GM12875 (cell line): Measurements from ENCODE around the gene LYRM4.

Experiments
- H3K4me3 ChIP-seq: one replicate; pipeline ENCODE4 v1.5.1; 2011; ENCODE audit warnings: low read depth, low read length, control low read depth
- TF ChIP-seq, protein P1 (sequence below): IDR thresholded peaks from 2 replicates; pipeline ENCODE4 v1.5.1; 2011; ENCODE audit warnings: low read depth, mild to moderate bottlenecking, control low read depth, inconsistent platforms, low read length, moderate library complexity, borderline replicate concordance; ENCODE audit not compliant: insufficient read depth

LYRM4 gene

DNA sequence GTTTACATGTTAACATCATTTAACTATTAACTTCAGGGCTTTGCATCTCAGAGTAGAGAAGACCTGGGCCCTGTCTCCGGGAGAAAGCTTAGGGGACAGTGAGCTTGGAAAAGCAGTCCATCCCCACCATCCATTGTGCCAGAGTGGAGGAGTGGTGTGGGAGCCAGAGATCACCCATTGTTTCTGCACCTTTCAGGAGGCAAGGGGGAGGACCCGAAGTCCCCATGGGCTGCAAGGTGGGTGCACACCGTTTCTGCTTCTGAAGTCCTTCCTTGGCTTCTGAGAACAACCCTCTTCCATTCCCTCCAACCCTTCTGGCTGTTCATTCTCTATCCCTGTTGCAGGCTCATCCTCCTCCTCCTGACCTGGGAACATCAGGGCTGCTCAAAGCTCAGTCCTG is 179.6 kb downstream of the LYRM4 start:
- TF ChIP-seq, protein P1, sequence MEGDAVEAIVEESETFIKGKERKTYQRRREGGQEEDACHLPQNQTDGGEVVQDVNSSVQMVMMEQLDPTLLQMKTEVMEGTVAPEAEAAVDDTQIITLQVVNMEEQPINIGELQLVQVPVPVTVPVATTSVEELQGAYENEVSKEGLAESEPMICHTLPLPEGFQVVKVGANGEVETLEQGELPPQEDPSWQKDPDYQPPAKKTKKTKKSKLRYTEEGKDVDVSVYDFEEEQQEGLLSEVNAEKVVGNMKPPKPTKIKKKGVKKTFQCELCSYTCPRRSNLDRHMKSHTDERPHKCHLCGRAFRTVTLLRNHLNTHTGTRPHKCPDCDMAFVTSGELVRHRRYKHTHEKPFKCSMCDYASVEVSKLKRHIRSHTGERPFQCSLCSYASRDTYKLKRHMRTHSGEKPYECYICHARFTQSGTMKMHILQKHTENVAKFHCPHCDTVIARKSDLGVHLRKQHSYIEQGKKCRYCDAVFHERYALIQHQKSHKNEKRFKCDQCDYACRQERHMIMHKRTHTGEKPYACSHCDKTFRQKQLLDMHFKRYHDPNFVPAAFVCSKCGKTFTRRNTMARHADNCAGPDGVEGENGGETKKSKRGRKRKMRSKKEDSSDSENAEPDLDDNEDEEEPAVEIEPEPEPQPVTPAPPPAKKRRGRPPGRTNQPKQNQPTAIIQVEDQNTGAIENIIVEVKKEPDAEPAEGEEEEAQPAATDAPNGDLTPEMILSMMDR, result no peak
- H3K4me3 ChIP-seq, result no peak overlapping the region

DNA sequence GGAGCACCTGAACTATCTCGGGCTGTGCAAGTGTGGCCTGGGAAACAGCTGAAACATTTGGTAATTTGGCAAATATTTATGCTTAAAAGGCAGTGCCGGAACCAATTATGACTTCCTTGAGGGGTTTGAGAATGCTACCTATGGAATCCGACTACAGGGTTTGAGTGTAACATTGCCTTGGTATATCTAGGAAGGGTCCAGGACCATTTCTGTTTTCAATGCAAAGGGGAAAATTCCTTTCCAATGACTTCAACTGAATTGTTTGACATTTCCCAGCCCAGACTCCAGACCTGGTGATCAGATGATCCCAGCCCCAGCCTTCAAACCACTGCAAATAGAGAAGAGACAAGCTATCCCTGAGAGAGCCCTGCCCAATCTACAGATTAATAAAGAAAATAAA is 180.2 kb downstream of the LYRM4 start:
- TF ChIP-seq, protein P1, result no peak
- H3K4me3 ChIP-seq, result no peak overlapping the region

DNA sequence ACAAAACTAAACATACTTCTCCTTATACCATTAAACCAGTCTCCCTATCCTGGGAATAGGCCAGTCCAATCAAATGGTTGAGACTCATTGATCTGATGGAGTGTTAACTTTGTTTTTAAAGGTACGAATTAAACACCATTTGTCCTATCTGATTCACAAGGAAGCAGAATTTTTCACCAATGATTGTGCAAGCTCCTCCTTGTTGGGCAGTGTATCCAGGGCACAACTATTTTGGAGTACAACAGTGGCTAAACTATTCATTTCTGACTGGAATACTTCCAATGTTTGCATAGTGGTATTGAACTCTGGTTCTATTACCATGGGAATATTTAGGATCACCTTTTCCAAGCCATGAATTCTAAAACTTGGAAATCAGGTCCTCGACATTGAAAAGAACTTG is 181.1 kb downstream of the LYRM4 start:
- H3K4me3 ChIP-seq, result no peak overlapping the region
- TF ChIP-seq, protein P1, result no peak

DNA sequence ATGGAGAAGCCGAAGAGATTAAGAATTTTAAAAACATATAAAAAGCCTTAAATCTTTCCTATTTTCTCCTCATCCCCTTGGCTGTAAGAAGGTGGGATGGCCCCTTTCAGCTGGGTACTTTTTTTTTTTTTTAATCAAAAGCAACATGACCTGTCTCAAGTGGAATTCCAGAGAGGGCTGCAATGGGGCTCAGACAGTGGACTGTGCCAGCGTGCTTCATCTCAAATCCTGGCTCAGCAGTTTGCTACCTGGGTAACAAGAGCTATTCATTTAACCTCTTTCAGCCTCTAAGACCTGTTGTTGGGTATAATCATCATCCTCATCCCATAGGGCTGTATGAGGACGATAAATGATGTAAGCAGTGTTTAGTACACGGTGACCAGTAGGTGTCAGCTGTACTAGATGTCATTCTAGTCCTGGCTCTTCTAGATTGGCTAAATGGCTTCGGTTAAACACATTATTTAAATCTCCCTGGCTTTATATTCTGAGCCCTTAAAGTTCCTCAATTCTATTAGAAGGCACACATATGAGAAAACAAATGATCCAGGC is 182.6 kb downstream of the LYRM4 start:
- TF ChIP-seq, protein P1, result peak; percentile 8; the same call in 1 of the 2 replicates
- H3K4me3 ChIP-seq, result no peak overlapping the region

DNA sequence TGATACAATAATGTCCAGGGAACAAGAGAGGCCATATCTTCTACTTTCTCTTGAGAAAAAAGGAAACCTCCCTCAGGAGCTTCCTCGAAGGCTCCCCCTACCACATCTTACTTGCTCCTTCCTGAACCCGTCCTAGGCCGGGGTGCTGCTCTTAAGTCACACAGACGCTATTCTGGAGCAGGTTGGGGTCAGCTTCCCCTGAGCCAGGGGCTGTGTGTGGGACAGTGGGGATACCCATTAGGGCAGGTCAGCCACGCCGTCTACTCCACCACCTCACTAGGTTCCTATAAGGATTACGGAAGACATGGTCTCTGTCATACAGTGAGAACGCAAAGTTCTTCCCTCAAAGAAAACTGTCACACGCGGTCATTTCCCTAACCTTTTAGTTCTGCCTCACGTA is 183.8 kb downstream of the LYRM4 start:
- no peak overlapping the region for H3K4me3 ChIP-seq

DNA sequence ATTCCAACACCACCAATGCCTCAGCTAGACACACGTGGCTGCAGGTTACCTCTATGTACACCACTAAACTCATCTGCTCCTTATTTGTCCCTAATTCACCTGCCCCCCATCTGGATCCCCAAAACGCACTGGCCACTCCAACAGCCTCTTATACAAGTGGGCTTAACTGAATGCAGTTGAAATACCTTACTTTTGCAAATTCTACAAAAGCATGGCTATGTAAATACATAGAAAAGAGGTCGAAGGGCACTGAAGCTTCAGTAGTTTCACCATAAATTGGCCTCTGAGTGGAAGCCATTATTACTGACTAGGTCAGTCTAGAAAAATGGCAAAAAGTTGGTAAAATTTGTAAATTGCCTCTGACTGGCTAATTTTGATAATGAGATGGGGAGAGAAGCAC is 186.8 kb downstream of the LYRM4 start:
- H3K4me3 ChIP-seq, result no peak overlapping the region
- TF ChIP-seq, protein P1, result no peak

More for the DNA sequence above, 183.8 kb downstream of the LYRM4 start:
- TF ChIP-seq, protein P1, result no peak

DNA sequence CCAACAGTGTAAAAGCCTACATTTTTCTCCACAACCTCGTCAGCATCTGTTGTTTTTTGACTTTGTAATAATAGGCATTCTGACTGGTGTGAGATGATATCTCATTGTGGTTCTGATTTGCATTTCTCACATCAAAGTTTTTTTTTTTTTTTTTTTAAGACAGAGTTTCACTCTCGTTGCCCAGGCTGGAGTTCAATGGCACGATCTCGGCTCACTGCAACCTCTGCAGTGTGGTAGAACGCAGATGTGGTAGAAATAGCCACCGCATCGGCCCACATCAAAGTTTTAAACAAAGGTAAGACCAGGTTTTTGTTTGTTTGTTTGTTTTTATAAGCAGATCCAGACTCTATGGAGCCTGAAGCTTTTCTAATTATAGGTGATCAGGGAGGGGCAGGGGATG is 188.3 kb downstream of the LYRM4 start:
- TF ChIP-seq, protein P1, result no peak
- no peak overlapping the region for H3K4me3 ChIP-seq
